HG03064 (cell line): ENCODE measurements around the gene POLL.

Experiments
- ATAC-seq: cut with Tn5 transposase; IDR thresholded peaks from one replicate; pipeline ENCODE4 v1.9.1; 2021; ENCODE audit warnings: low read depth; ENCODE audit not compliant: unreplicated experiment

Gene POLL

GRCh38 chr10:101562231-101562630 is 25.8 kb downstream of the POLL start:
- ATAC-seq = no peak

- no peak for ATAC-seq
Observed at GRCh38 chr10:101561068-101561915, 26.8 kb downstream of the POLL start.

- ATAC-seq = no peak
Observed at GRCh38 chr10:101560298-101561067, 27.6 kb downstream of the POLL start.

GRCh38 chr10:101559596-101560297 is 28.3 kb downstream of the POLL start:
- no peak for ATAC-seq

GRCh38 chr10:101558671-101559595 is 29.1 kb downstream of the POLL start:
- no peak for ATAC-seq

GRCh38 chr10:101558204-101558603 is 29.9 kb downstream of the POLL start:
- no peak for ATAC-seq

- ATAC-seq = no peak
Observed at GRCh38 chr10:101557541-101557940, 30.5 kb downstream of the POLL start.

GRCh38 chr10:101552442-101552841 is 35.6 kb downstream of the POLL start:
- ATAC-seq = no peak

- ATAC-seq = no peak
Observed at GRCh38 chr10:101550965-101551364, 37.1 kb downstream of the POLL start.

GRCh38 chr10:101545898-101546297 is 42.2 kb downstream of the POLL start:
- no peak for ATAC-seq

GRCh38 chr10:101538446-101538845 is 49.6 kb downstream of the POLL start:
- no peak for ATAC-seq

GRCh38 chr10:101536800-101537199 is 51.3 kb downstream of the POLL start:
- ATAC-seq = no peak

- ATAC-seq = no peak
Observed at GRCh38 chr10:101535949-101536348, 52.1 kb downstream of the POLL start.

- ATAC-seq = no peak
Observed at GRCh38 chr10:101529725-101530553, 58.1 kb downstream of the POLL start.

- ATAC-seq = no peak
Observed at GRCh38 chr10:101529207-101529606, 58.9 kb downstream of the POLL start.
